Measurements from ENCODE around the gene POLD3. TPM values are rescaled to one million over a fixed set of nuclear protein-coding genes. Genes with fewer than 3 reads are reported as not detected.

Gene POLD3
- total and polyA plus RNA-seq, 11 donors, result 2.8 to 14.7 (median 6.5) TPM

- WGBS, 4 donors, result 92 to 99% (median 94%) methylated on average over 5 of the region's 5 CpGs
Observed at GRCh38 chr11:74678041-74678440, 85.7 kb downstream of the POLD3 start.

GRCh38 chr11:74678591-74679512 lies 86.5 kb downstream of the POLD3 start:
- Histone ChIP-seq H3K4me1 (peaks cover 0 to 29% (median 8%) of the 10 kb centered on the region in 12 donors), H3K36me3 (no peaks in the 10 kb centered on the region), H3K27ac (peak overlapping the region in 9 of 12 donors; percentile 4 to 55 (median 26)), H3K27me3 (peaks cover 0 to 8% (median 0%) of the 10 kb centered on the region in 9 donors), H3K9me3 (no peaks in the 10 kb centered on the region), H3K4me3 (no peak overlapping the region)
- TF ChIP-seq CTCF (IDR thresholded peaks at IDR 0.05), result no peak
- TF ChIP-seq POLR2A (IDR thresholded peaks at IDR 0.05), result no peak
- intact Hi-C loops (cut with DNase I), result loop anchor here in 1 of 10 donors (10.0 kb wide), 1 partner anchor 46 kb away; no protein-coding TSS in a partner anchor
- DNase-seq (peak in 3 of 5 donors; percentile 22 to 59 (median 57)), ATAC-seq (peak in 2 of 4 donors; percentile 29 to 35)
- WGBS, 4 donors, result 74 to 79% (median 77%) methylated on average over 13 of the region's 13 CpGs

More at GRCh38 chr11:74678041-74678440, 85.7 kb downstream of the POLD3 start:
- peaks cover 0 to 25% (median 11%) of the 10 kb centered on the region in 12 donors for H3K4me1 ChIP-seq
- H3K27me3 ChIP-seq, result peaks cover 0 to 2% (median 0%) of the 10 kb centered on the region in 9 donors
- peak in 1 of 5 donors; percentile 14 for DNase-seq
- intact Hi-C loops (cut with DNase I), result loop anchor here in 1 of 10 donors (10.0 kb wide), 1 partner anchor 47 kb away; no protein-coding TSS in a partner anchor
- no peak for ATAC-seq
- H3K36me3 ChIP-seq, result no peaks in the 10 kb centered on the region
- H3K9me3 ChIP-seq, result no peaks in the 10 kb centered on the region
- no peak overlapping the region for H3K4me3 ChIP-seq
- TF ChIP-seq POLR2A (IDR thresholded peaks at IDR 0.05), result no peak
- no peak for TF ChIP-seq CTCF (IDR thresholded peaks at IDR 0.05)
- peak overlapping the region in 7 of 12 donors; percentile 9 to 55 (median 23) for H3K27ac ChIP-seq

- Histone ChIP-seq H3K9me3 (no peaks in the 10 kb centered on the region), H3K27ac (peak overlapping the region in 5 of 12 donors; percentile 4 to 33 (median 32)), H3K4me3 (no peak overlapping the region), H3K4me1 (peaks cover 0 to 34% (median 10%) of the 10 kb centered on the region in 12 donors), H3K27me3 (peaks cover 0 to 8% (median 0%) of the 10 kb centered on the region in 9 donors), H3K36me3 (no peaks in the 10 kb centered on the region)
- no peak for TF ChIP-seq CTCF (IDR thresholded peaks at IDR 0.05)
- no peak for TF ChIP-seq POLR2A (IDR thresholded peaks at IDR 0.05)
- WGBS, 4 donors, result 85 to 90% (median 86%) methylated on average over 1 to 3 of the region's 3 CpGs
- ATAC-seq (no peak), DNase-seq (peak in 1 of 5 donors; percentile 12)
- intact Hi-C loops (cut with DNase I), result loop anchor here in 1 of 10 donors (10.0 kb wide), 1 partner anchor 45 kb away; no protein-coding TSS in a partner anchor
Observed at GRCh38 chr11:74679513-74679865, 87.1 kb downstream of the POLD3 start.

Measured in heart left ventricle (tissue), 16 donors.